Measurements from ENCODE around the gene TMIGD2. TPM values are rescaled to one million over a fixed set of nuclear protein-coding genes. Genes with fewer than 3 reads are reported as not detected.
"Not testable (repeated sequence)": the region's sequence is repeated elsewhere in the genome, so short reads cannot be mapped to it uniquely, and the experiment has no call there.

Gene TMIGD2
- total and polyA plus RNA-seq, 4 donors: 0.23 to 1.4 (median 0.26) TPM; not detected in 1

- Histone ChIP-seq H3K27ac (ENCODE audit: low read depth in 1 of 2, low read length in 2 of 2) (no peak overlapping the region), H3K4me3 (ENCODE audit: low read length in 2 of 2) (no peak overlapping the region), H3K4me1 (ENCODE audit: control insufficient read depth in 1 of 2, insufficient read depth in 2 of 2, low read length in 2 of 2) (no peaks in the 10 kb centered on the region), H3K36me3 (ENCODE audit: control insufficient read depth in 1 of 2, insufficient read depth in 2 of 2, low read length in 1 of 2) (no peaks in the 10 kb centered on the region), H3K27me3 (ENCODE audit: control insufficient read depth in 1 of 2, insufficient read depth in 2 of 2, low read length in 1 of 2) (no peaks in the 10 kb centered on the region), H3K9me3 (ENCODE audit: control insufficient read depth, low read length) (peaks cover 2% of the 10 kb centered on the region)
- intact Hi-C loops (cut with DNase I): no loop called here
- DNase-seq: no peak
- ATAC-seq (ENCODE audit: low FRiP score): no peak
- WGBS, 2 donors: 1 to 2% methylated on average over 21 to 30 of the region's 30 CpGs
These were observed 23.0 kb downstream of the TMIGD2 start for GRCh38 chr19:4279267-4279529.

DNA sequence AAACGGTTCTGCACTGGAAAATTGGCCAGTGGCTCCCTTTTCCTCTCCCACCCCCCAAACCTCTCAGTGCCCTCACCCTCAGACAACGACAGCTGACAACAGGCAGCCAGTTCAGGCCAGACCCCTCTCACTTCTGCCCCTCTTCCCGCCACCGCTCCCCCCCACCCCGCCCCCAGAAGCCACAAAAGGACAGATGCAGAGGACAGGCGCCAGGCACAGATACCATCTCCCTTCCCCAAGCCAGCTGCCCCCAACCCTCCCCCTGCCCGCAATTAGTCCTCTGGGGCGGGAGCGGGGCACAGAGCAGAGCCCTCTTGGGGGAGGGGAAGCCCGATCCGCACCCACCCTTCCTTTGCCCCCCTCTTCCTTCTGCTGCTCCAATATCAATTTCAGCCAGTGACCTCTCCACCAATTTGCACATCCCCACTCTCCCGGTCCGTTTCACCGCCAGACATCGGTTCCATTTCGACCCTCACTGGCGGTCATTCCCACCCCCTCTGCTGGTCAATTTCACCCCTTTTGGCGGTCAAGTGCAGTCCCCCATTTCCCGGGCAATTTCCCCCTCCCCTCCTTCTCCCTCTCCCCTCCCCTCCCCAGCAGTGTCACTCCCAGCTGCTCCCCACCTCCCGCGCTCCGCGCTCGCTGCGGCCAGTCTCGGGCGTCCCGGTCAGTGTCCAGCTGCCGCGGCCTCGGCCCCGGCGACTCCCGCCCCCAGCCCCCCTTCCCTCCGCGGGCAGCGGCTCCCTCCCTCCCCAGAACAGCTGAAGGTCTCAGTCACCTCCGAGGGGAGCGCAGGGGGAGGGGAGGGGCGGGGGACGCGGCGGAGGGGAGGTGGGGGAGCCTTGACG, 23.5 kb downstream of the TMIGD2 start, which contains the start of gene SHD:
TSS of gene SHD (plus strand) at position 848 of the 848 bp plus-strand sequence. CDS start 798 bp downstream, outside the sequence.
- Histone ChIP-seq H3K36me3 (ENCODE audit: control insufficient read depth in 1 of 2, insufficient read depth in 2 of 2, low read length in 1 of 2) (no peaks in the 10 kb centered on the region), H3K27ac (ENCODE audit: low read depth in 1 of 2, low read length in 2 of 2) (no peak within 1 kb of the TSS), H3K27me3 (ENCODE audit: control insufficient read depth in 1 of 2, insufficient read depth in 2 of 2, low read length in 1 of 2) (no peaks in the 10 kb centered on the region), H3K4me3 (ENCODE audit: low read length in 2 of 2) (no peak within 1 kb of the TSS), H3K9me3 (ENCODE audit: control insufficient read depth, low read length) (peaks cover 2% of the 10 kb centered on the region), H3K4me1 (ENCODE audit: control insufficient read depth in 1 of 2, insufficient read depth in 2 of 2, low read length in 2 of 2) (no peaks in the 10 kb centered on the region)
- no peak for ATAC-seq (ENCODE audit: low FRiP score)
- intact Hi-C loops (cut with DNase I): no loop called here
- no peak for DNase-seq
- 2 to 3% methylated on average over 40 to 44 of the region's 44 CpGs for WGBS, 2 donors

DNA sequence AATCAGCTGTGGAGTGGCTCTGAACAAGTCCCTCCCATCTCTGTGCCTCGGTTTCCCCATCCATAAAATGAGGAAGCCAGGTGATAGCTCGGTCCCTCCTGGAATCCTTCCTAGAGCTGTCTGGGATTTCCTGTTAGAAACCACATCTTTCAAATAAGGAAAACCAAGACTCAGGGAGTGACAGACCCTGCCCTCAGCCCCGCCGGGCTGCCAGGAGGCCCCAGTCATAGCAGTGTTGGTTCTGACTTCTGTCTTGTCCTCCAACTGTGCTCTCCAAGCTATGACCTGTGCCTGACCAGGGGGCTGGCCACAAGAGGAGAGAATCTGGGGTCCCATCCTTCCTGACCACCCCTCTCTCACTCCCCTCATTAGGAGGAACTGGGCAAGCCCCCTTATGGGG, 24.2 kb downstream of the TMIGD2 start:
- DNase-seq (no peak), ATAC-seq (ENCODE audit: low FRiP score) (no peak)
- Histone ChIP-seq H3K9me3 (ENCODE audit: control insufficient read depth, low read length) (peaks cover 1% of the 10 kb centered on the region), H3K4me3 (ENCODE audit: low read length in 2 of 2) (no peak overlapping the region), H3K27ac (ENCODE audit: low read depth in 1 of 2, low read length in 2 of 2) (no peak overlapping the region), H3K27me3 (ENCODE audit: control insufficient read depth in 1 of 2, insufficient read depth in 2 of 2, low read length in 1 of 2) (no peaks in the 10 kb centered on the region), H3K4me1 (ENCODE audit: control insufficient read depth in 1 of 2, insufficient read depth in 2 of 2, low read length in 2 of 2) (no peaks in the 10 kb centered on the region), H3K36me3 (ENCODE audit: control insufficient read depth in 1 of 2, insufficient read depth in 2 of 2, low read length in 1 of 2) (no peaks in the 10 kb centered on the region)
- 23 to 27% methylated on average over 4 of the region's 4 CpGs for WGBS, 2 donors
- intact Hi-C loops (cut with DNase I): no loop called here

DNA sequence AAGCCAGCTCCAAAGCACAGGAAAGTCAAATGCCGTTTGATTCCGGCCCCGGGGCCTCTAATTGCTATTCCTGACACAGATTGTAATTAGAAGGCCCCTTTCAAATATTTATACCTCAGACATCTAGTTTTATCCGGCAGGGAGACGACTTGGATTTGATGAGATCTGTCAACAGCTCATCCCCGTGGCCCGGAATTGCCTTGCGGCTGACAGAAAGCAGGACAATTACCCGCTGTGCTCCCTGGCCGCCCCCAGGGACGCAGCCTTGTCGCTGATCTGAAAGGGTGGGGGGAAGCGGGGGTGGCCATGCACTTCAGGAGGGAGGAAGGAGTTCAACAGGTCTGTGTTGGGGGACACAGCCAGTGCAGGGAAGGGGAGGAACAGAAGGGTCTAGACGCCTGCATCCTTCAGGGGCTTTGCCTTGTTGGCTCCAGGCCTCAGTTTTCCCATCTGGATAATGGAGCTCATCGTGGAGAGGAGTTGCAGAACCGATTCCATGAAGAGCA, 24.9 kb downstream of the TMIGD2 start:
- no peak for ATAC-seq (ENCODE audit: low FRiP score)
- H3K27me3 ChIP-seq (ENCODE audit: control insufficient read depth in 1 of 2, insufficient read depth in 2 of 2, low read length in 1 of 2): no peaks in the 10 kb centered on the region

DNA sequence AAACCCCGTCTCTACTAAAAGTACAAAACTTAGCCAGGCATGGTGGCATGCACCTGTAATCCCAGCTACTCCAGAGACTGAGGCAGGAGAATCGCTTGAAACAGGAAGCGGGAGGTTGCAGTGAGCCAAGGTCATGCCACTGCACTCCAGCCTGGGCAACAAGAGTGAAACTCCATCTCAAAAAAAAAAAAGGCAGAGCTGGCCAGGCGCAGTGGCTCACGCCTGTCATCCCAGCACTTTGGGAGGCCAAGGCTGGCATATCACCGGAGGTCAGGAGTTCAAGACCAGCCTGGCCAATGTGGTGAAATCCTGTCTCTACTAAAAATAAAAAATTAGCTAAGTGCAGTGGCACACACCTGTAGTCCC, 27.9 kb downstream of the TMIGD2 start:
- H3K9me3 ChIP-seq (ENCODE audit: control insufficient read depth, low read length); H3K4me3 ChIP-seq (ENCODE audit: low read length in 2 of 2); H3K36me3 ChIP-seq (ENCODE audit: control insufficient read depth in 1 of 2, insufficient read depth in 2 of 2, low read length in 1 of 2); H3K4me1 ChIP-seq (ENCODE audit: control insufficient read depth in 1 of 2, insufficient read depth in 2 of 2, low read length in 2 of 2); ATAC-seq (ENCODE audit: low FRiP score); H3K27me3 ChIP-seq (ENCODE audit: control insufficient read depth in 1 of 2, insufficient read depth in 2 of 2, low read length in 1 of 2); H3K27ac ChIP-seq (ENCODE audit: low read depth in 1 of 2, low read length in 2 of 2); DNase-seq; intact Hi-C loops (cut with DNase I): not testable (repeated sequence)
- WGBS, 2 donors: 90 to 91% methylated on average over 6 of the region's 6 CpGs

More for the DNA sequence above, 24.9 kb downstream of the TMIGD2 start:
- Histone ChIP-seq H3K27ac (ENCODE audit: low read depth in 1 of 2, low read length in 2 of 2) (no peak overlapping the region), H3K4me1 (ENCODE audit: control insufficient read depth in 1 of 2, insufficient read depth in 2 of 2, low read length in 2 of 2) (no peaks in the 10 kb centered on the region), H3K9me3 (ENCODE audit: control insufficient read depth, low read length) (no peaks in the 10 kb centered on the region), H3K4me3 (ENCODE audit: low read length in 2 of 2) (no peak overlapping the region), H3K36me3 (ENCODE audit: control insufficient read depth in 1 of 2, insufficient read depth in 2 of 2, low read length in 1 of 2) (no peaks in the 10 kb centered on the region)
- no peak for DNase-seq
- WGBS, 2 donors: 33 to 40% methylated on average over 16 of the region's 16 CpGs
- intact Hi-C loops (cut with DNase I): no loop called here

DNA sequence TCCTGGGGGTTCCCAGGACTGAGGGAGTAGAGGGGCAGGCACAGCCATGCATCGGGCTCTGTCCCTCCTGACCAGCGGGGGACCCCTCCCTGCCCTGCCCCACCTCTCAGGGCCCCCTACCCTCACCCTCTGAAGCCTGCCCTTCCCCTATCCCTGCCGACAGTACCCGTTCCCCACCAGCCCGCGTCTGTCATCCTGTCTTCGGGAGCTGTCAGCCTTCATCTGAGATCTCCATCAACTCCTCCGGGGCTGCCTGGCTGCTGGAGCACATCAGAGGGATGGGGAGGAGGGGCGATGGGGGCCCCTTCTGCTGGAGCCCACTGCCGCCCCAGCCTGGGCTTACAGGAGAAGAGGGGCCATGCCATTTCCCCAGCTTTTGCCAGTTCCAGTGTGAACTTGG, 29.3 kb downstream of the TMIGD2 start:
- Histone ChIP-seq H3K27me3 (ENCODE audit: control insufficient read depth in 1 of 2, insufficient read depth in 2 of 2, low read length in 1 of 2) (no peaks in the 10 kb centered on the region), H3K9me3 (ENCODE audit: control insufficient read depth, low read length) (no peaks in the 10 kb centered on the region), H3K4me1 (ENCODE audit: control insufficient read depth in 1 of 2, insufficient read depth in 2 of 2, low read length in 2 of 2) (no peaks in the 10 kb centered on the region), H3K4me3 (ENCODE audit: low read length in 2 of 2) (no peak overlapping the region), H3K27ac (ENCODE audit: low read depth in 1 of 2, low read length in 2 of 2) (no peak overlapping the region), H3K36me3 (ENCODE audit: control insufficient read depth in 1 of 2, insufficient read depth in 2 of 2, low read length in 1 of 2) (peaks cover 0 to 4% of the 10 kb centered on the region in 2 donors)
- DNase-seq (no peak), ATAC-seq (ENCODE audit: low FRiP score) (no peak)
- intact Hi-C loops (cut with DNase I): no loop called here
- WGBS, 2 donors: 43 to 48% methylated on average over 10 of the region's 10 CpGs

- H3K36me3 ChIP-seq (ENCODE audit: control insufficient read depth in 1 of 2, insufficient read depth in 2 of 2, low read length in 1 of 2): peaks cover 0 to 11% of the 10 kb centered on the region in 2 donors
- ATAC-seq (ENCODE audit: low FRiP score) (no peak), DNase-seq (no peak)
- H3K27me3 ChIP-seq (ENCODE audit: control insufficient read depth in 1 of 2, insufficient read depth in 2 of 2, low read length in 1 of 2): no peaks in the 10 kb centered on the region
- no peaks in the 10 kb centered on the region for H3K4me1 ChIP-seq (ENCODE audit: control insufficient read depth in 1 of 2, insufficient read depth in 2 of 2, low read length in 2 of 2)
- 90% methylated on average over 13 of the region's 13 CpGs for WGBS, 2 donors
- H3K4me3 ChIP-seq (ENCODE audit: low read length in 2 of 2): no peak overlapping the region
- H3K9me3 ChIP-seq (ENCODE audit: control insufficient read depth, low read length): no peaks in the 10 kb centered on the region
- intact Hi-C loops (cut with DNase I): loop anchor here (5.0 to 10.0 kb wide), 3 partner anchors 133 to 256 kb away; partner anchors contain the start of genes CHAF1A (in 1 of the 2) and SH3GL1 (in 1 of the 2)
- H3K27ac ChIP-seq (ENCODE audit: low read depth in 1 of 2, low read length in 2 of 2): no peak overlapping the region
These were observed 33.3 kb downstream of the TMIGD2 start for GRCh38 chr19:4268816-4269430.

GRCh38 chr19:4267901-4268815, 34.0 kb downstream of the TMIGD2 start:
- intact Hi-C loops (cut with DNase I): loop anchor here (5.0 to 10.0 kb wide), 3 partner anchors 134 to 257 kb away; partner anchors contain the start of genes CHAF1A (in 1 of the 2) and SH3GL1 (in 1 of the 2)
- no peaks in the 10 kb centered on the region for H3K4me1 ChIP-seq (ENCODE audit: control insufficient read depth in 1 of 2, insufficient read depth in 2 of 2, low read length in 2 of 2)
- H3K36me3 ChIP-seq (ENCODE audit: control insufficient read depth in 1 of 2, insufficient read depth in 2 of 2, low read length in 1 of 2): peaks cover 0 to 11% of the 10 kb centered on the region in 2 donors
- H3K27me3 ChIP-seq (ENCODE audit: control insufficient read depth in 1 of 2, insufficient read depth in 2 of 2, low read length in 1 of 2): no peaks in the 10 kb centered on the region
- DNase-seq: no peak
- no peak for ATAC-seq (ENCODE audit: low FRiP score)
- H3K4me3 ChIP-seq (ENCODE audit: low read length in 2 of 2): no peak overlapping the region
- 76 to 84% methylated on average over 30 of the region's 30 CpGs for WGBS, 2 donors
- no peaks in the 10 kb centered on the region for H3K9me3 ChIP-seq (ENCODE audit: control insufficient read depth, low read length)
- no peak overlapping the region for H3K27ac ChIP-seq (ENCODE audit: low read depth in 1 of 2, low read length in 2 of 2)
